Measurements from ENCODE around the gene ACTN4.

- TF ChIP-seq CTCF (IDR thresholded peaks at IDR 0.05; ENCODE audit: low read depth, low read length) (no peak), POLR2A (IDR thresholded peaks at IDR 0.05; ENCODE audit: extremely low read depth, insufficient read length) (no peak), MAX (IDR thresholded peaks at IDR 0.05; ENCODE audit: low read depth, low read length) (no peak)
Observed at GRCh38 chr19:38626401-38626800, 21.0 kb upstream of the ACTN4 start.

Data from NB4 (cell line).